GM13977 (cell line): Measurements from ENCODE around the gene TTYH1.

Experiments
- DNase-seq: peaks from one replicate; pipeline ENCODE4 v3.0.0; 2012; ENCODE audit warnings: low spot score
- in situ Hi-C: fragments of 300-500 bp; cut with MboI; formaldehyde crosslinking; loops from one replicate; pipeline ENCODE4 v1.12.0; 2022; ENCODE audit warnings: low sequenced_read_pairs, low pct_unique_long_range_greater_than_20kb, mixed read lengths, inconsistent platforms; ENCODE audit not compliant: unreplicated experiment
- TF ChIP-seq, protein P1 (sequence below): IDR thresholded peaks from 2 replicates; pipeline ENCODE4 v1.5.1; 2012; ENCODE audit warnings: mild to moderate bottlenecking, control low read depth; ENCODE audit not compliant: insufficient read depth; ENCODE audit errors: extremely low read depth, missing control alignments

The TTYH1 gene

DNA sequence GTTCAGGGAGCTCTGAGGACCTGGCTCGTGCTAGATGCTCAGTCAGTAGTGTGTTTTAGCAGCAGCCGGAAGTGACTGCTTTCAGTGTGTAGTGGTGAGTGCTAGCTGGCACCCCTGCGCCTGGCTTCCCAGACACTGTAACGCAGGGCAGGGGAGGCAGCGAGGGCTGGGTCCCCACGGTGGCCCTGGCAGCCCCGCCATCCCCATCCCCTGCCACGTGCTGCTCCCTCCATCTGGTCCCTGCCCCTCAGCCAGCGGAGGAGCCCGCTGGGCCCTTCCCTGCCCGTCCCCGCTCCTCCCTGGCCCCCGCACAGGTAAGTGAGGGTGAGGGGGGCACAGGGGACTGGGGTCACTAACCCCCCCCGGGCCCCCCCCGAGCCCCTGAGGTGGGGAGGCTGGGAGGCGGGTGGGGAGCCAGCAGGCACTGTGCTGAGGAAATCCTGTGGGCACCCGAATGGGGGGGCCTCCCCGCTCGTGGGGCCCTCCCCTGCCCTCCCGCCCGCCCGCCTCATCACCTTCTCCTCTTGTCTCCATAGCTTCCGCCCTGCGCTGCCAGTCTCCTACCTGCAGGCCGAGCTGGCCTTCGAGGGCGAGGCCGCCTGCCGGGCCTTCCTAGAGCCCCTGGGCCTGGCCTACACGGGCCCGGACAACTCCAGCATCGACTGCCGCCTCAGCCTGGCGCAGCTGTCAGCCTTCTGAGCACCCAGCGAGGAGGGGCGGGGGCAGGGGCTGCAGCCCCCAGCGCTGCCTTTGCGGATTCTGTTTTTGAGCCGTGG, 45.2 kb downstream of the TTYH1 start:
- TF ChIP-seq, protein P1, sequence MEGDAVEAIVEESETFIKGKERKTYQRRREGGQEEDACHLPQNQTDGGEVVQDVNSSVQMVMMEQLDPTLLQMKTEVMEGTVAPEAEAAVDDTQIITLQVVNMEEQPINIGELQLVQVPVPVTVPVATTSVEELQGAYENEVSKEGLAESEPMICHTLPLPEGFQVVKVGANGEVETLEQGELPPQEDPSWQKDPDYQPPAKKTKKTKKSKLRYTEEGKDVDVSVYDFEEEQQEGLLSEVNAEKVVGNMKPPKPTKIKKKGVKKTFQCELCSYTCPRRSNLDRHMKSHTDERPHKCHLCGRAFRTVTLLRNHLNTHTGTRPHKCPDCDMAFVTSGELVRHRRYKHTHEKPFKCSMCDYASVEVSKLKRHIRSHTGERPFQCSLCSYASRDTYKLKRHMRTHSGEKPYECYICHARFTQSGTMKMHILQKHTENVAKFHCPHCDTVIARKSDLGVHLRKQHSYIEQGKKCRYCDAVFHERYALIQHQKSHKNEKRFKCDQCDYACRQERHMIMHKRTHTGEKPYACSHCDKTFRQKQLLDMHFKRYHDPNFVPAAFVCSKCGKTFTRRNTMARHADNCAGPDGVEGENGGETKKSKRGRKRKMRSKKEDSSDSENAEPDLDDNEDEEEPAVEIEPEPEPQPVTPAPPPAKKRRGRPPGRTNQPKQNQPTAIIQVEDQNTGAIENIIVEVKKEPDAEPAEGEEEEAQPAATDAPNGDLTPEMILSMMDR, result no peak
- in situ Hi-C loops, result loop anchor here (25.0 kb wide), 2 partner anchors 652 to 1152 kb away; partner anchors contain the start of genes PPP1R12C, ZNF524, ZNF784 and ZNF865
- DNase-seq, result no peak

DNA sequence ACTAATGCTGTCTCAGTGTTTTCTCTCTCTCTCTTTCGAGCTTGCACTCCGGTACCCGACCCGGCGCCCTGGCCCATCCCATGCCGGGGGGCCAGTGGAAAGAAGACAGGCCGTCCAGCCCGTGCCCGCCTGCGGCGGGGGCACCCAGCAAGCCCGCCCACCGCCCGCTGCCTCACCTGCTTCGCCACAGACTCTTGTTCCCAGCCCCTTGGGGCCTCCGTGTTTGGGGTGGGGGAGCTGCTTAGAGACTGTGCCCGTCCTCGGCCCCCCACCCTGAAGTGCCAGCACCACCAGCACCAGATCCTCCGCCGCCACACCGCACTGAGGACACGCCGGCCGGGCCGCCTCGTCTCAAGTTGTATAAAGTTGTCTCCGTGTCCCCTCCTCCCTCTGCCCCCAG, 45.9 kb downstream of the TTYH1 start:
- TF ChIP-seq, protein P1, result no peak
- DNase-seq, result no peak
- in situ Hi-C loops, result loop anchor here (25.0 kb wide), 2 partner anchors 651 to 1151 kb away; partner anchors contain the start of genes PPP1R12C, ZNF524, ZNF784 and ZNF865

DNA sequence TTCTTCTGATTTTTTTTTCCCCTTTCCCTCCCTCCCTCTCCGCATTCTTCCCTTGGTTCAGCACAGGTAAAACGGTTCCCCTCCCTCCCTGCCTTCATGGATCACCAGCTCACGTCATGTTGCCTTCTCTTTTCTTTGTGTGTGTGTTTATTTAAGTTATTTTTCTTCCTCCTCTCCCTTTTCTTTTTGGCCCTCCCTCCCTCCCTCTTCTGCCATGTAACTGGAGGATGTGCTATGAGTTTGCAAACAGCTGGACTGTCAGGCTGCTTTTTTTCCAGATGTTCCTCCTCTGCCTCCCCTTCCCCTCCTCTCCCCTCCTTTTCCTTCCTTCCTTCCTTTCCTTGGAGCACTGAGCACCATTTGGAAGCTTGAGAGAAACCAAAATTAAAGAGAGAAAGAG, 46.3 kb downstream of the TTYH1 start:
- in situ Hi-C loops, result loop anchor here (25.0 kb wide), 2 partner anchors 651 to 1151 kb away; partner anchors contain the start of genes PPP1R12C, ZNF524, ZNF784 and ZNF865
- no peak for DNase-seq
- TF ChIP-seq, protein P1, result no peak

DNA sequence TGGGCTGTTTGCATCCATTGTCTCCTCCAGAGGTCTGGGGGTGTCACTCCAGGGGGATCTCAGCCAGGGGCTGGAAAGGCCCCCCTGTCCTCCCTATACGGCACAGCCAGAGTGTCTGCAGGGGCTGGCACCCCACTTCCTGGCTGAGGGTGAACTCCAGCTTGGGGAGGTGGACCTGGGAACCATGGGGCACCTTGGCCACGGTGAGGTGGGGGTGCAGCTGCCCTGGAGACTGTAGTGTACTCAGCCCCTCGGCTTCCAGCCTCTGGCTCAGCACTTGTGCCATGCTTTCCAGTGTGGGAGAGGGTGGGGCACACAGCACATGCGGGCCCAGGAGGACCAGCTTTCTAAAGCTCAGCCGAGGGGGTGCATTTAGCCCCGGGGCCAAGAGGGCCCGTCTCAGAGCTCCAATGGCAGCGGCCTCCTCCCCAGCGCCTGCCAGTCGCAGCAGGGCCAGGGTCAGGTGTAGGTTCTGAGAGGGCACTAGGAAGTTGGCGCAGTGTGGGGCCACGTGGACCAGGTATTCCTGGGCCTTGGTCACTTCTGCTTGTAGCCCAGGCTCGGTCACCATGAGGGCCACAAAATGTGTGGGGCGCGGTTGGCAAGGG, 46.9 kb downstream of the TTYH1 start:
- in situ Hi-C loops, result loop anchor here (25.0 kb wide), 2 partner anchors 650 to 1150 kb away; partner anchors contain the start of genes PPP1R12C, ZNF524, ZNF784 and ZNF865
- TF ChIP-seq, protein P1, result no peak

DNA sequence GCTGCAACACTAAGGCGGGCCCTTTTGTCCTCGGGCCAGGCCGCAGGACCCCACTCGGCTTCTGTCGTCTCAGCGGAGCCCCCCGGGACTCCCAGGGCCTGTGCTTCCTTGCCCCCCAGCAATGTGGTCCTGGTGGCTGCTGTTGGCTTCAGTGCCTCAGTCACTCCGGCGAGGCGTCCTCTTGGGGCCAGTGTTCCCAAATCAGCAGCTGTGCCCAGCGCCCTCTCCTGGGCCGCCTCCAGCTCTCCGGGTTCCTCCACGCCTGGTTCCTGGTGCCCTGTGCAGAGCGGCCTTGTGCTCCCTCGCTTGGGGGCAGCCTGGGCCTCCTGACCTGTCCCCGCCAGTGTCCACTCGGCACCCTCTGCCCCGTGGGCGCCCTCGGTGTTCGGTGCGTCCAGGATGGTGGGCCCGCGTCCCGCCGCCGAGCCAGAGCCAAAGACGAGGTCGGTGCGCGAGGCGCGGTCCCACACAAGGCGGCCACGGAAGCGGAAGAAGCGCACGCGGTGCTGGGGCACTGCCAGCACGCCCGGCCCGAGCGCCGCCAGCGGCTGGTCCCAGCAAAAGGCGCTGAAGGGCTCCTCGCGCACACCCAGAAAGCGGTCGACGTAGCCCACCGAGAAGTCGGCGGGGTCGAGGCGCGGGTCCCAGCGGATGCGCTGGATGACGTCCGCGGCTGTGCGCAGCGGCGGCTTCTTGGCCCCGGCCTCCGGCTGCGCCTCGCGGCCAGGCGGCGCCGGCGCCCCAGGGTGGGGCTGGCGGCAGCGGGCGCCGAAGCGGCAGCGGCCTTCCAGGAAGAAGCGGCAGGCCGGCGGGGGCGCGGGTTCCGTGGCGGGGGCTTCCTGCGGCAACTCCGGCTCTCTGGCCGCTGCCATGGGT, 47.6 kb downstream of the TTYH1 start:
- peak; percentile 65 for DNase-seq
- in situ Hi-C loops, result loop anchor here (25.0 kb wide), 2 partner anchors 649 to 1149 kb away; partner anchors contain the start of genes PPP1R12C, ZNF524, ZNF784 and ZNF865
- TF ChIP-seq, protein P1, result peak; percentile 13

More for the DNA sequence above, 46.9 kb downstream of the TTYH1 start:
- DNase-seq, result no peak
